BLaER1 (cell line): ENCODE data around the gene JPT1.
A peak's percentile ranks its signal among the peaks of the same experiment; 100 is the strongest.

ENCODE experiments used
- H3K27ac ChIP-seq: shearing (Covaris generic); formaldehyde crosslinking; 2 replicates; pipeline ENCODE4 v1.8.1; 2022
- H3K27me3 ChIP-seq: shearing (Covaris generic); formaldehyde crosslinking; 2 replicates; pipeline ENCODE4 v1.8.1; 2022
- H3K36me3 ChIP-seq: shearing (Covaris generic); formaldehyde crosslinking; 2 replicates; pipeline ENCODE4 v1.8.1; 2022
- H3K4me1 ChIP-seq: shearing (Covaris generic); formaldehyde crosslinking; 2 replicates; pipeline ENCODE4 v1.8.1; 2022
- H3K4me2 ChIP-seq: shearing (Covaris generic); formaldehyde crosslinking; 2 replicates; pipeline ENCODE4 v1.8.1; 2022
- H3K4me3 ChIP-seq: shearing (Covaris generic); formaldehyde crosslinking; 2 replicates; pipeline ENCODE4 v1.8.1; 2022
- H3K9ac ChIP-seq: shearing (Covaris generic); formaldehyde crosslinking; 2 replicates; pipeline ENCODE4 v1.8.1; 2022
- H3K9me3 ChIP-seq: shearing (Covaris generic); formaldehyde crosslinking; 2 replicates; pipeline ENCODE4 v1.8.1; 2022
- H4K20me1 ChIP-seq: shearing (Covaris generic); formaldehyde crosslinking; 2 replicates; pipeline ENCODE4 v1.8.1; 2022
- Cebpa-rat ChIP-seq: shearing (Covaris generic); IDR thresholded peaks from 2 replicates; pipeline ENCODE4 v1.8.1; 2022

Gene JPT1, protein sequence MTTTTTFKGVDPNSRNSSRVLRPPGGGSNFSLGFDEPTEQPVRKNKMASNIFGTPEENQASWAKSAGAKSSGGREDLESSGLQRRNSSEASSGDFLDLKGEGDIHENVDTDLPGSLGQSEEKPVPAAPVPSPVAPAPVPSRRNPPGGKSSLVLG

GRCh38 chr17:75154195-75155106 lies at the start of gene JPT1:
JPT1 (minus strand) TSS chr17:75154512; CDS start chr17:75154397, 115 bp downstream.
- peaks cover 46% of the 10 kb centered on the region for H3K4me1 ChIP-seq
- peak within 1 kb of the TSS; percentile 86 for H3K4me2 ChIP-seq
- no peaks in the 10 kb centered on the region for H3K27me3 ChIP-seq
- peaks cover 35% of the 10 kb centered on the region for H3K36me3 ChIP-seq
- H3K9ac ChIP-seq = peak within 1 kb of the TSS; percentile 98
- no peak for TF ChIP-seq Cebpa-rat
- no peaks in the 10 kb centered on the region for H3K9me3 ChIP-seq
- H3K27ac ChIP-seq = peak within 1 kb of the TSS; percentile 96
- peak within 1 kb of the TSS; percentile 96 for H3K4me3 ChIP-seq
- H4K20me1 ChIP-seq = peaks cover 43% of the 10 kb centered on the region

- H3K27me3 ChIP-seq = no peaks in the 10 kb centered on the region
- no peaks in the 10 kb centered on the region for H3K9me3 ChIP-seq
- no peak overlapping the region for H3K4me3 ChIP-seq
- no peaks in the 10 kb centered on the region for H4K20me1 ChIP-seq
- H3K9ac ChIP-seq = no peak overlapping the region
- H3K27ac ChIP-seq = no peak overlapping the region
- TF ChIP-seq Cebpa-rat = no peak
- H3K4me1 ChIP-seq = peaks cover 15% of the 10 kb centered on the region
- no peaks in the 10 kb centered on the region for H3K36me3 ChIP-seq
- no peak overlapping the region for H3K4me2 ChIP-seq
Observed at GRCh38 chr17:75199886-75200618, 45.7 kb upstream of the JPT1 start.

- Histone ChIP-seq H3K4me2 (no peak overlapping the region), H3K9me3 (no peaks in the 10 kb centered on the region), H4K20me1 (no peaks in the 10 kb centered on the region), H3K4me3 (no peak overlapping the region), H3K4me1 (no peaks in the 10 kb centered on the region), H3K27ac (no peak overlapping the region), H3K27me3 (no peaks in the 10 kb centered on the region), H3K36me3 (no peaks in the 10 kb centered on the region), H3K9ac (no peak overlapping the region)
- TF ChIP-seq Cebpa-rat = no peak
Observed at GRCh38 chr17:75194879-75195278, 40.6 kb upstream of the JPT1 start.

DNA sequence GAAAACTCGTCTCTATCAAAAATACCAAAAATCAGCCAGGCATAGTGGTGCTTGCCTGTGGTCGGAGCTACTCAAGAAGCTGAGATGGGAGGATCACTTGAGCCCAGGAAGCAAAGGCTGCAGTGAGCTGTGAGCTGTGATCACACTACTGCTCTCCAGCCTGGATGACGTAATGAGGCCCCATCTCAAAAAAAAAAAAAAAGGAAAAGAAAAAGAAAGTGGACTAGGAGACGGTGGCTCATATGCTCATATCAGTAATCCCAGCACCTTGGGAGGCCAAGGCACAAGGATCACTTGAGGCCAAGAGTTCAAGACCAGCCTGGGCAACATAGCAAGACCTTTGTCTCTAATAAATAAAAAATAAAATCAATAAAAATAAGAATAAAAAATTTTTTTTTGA lies 37.3 kb upstream of the JPT1 start:
- H3K4me2 ChIP-seq = no peak overlapping the region
- H3K36me3 ChIP-seq = no peaks in the 10 kb centered on the region
- no peaks in the 10 kb centered on the region for H4K20me1 ChIP-seq
- H3K9me3 ChIP-seq = no peaks in the 10 kb centered on the region
- H3K4me1 ChIP-seq = no peaks in the 10 kb centered on the region
- no peak overlapping the region for H3K27ac ChIP-seq
- no peak overlapping the region for H3K4me3 ChIP-seq
- TF ChIP-seq Cebpa-rat = no peak
- no peaks in the 10 kb centered on the region for H3K27me3 ChIP-seq
- no peak overlapping the region for H3K9ac ChIP-seq

DNA sequence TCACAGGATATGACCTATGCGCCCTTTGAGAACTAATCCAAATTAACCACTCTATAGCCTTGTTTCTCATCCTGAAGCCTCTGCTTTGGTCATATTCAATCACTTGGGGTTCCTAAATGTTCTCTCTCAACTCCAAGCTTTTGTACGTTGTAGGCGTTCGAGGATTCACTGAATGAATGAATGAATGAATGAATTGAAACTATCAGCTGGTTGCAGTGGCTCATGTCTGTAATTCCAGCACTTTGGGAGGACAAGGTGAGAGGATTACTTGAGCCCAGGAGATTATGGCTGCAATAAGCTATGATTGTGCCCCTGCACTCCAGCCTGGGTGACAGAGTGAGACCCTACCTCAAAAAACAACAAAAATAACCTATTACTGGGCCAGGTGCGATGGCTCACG lies 34.3 kb upstream of the JPT1 start:
- Histone ChIP-seq H3K36me3 (no peaks in the 10 kb centered on the region), H3K4me3 (no peak overlapping the region), H3K9me3 (no peaks in the 10 kb centered on the region), H3K9ac (no peak overlapping the region), H4K20me1 (no peaks in the 10 kb centered on the region), H3K4me1 (peaks cover 3% of the 10 kb centered on the region), H3K4me2 (no peak overlapping the region), H3K27ac (no peak overlapping the region), H3K27me3 (no peaks in the 10 kb centered on the region)
- no peak for TF ChIP-seq Cebpa-rat

DNA sequence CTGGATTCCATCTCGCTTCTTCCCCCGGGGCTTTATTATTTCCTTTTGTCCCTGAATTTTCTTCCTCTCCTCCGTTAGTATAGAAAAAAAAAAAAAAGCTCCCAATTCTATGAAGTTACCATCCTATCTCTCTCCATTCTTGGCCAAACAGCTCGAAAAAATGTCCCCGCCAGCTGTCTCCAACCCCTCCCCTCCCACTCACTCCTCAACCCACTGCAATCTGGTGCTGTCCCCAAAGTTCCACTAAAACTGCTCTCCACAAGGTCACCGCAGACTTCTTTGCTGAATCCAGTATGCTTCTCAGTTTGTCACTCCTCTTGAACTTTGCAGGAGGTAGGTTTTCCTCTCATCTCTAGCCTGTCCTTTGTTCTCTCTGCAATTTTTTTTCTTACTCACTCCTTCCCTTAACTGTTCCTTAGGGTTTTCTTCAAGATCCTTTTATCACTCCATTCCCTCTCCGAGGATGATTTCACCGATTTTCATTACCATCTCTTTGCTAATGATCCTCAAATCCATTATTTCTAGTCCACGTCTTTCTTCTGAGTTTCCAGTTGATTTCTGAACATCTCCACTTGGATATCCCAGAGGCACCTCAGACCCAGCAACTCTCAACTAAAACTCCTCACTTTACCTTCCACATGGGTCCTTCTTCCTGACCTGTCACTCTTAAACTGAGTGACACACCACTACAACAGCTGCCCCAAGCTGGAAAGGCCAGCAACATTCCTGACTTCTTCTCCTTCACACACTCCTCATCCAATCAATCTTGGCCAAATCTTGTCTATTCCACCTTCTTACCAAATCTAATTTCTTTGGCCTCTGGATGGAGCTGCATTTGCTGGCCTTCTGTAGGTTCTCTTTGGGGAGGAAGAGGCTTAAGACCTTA lies 29.9 kb upstream of the JPT1 start:
- Histone ChIP-seq H3K4me1 (peaks cover 27% of the 10 kb centered on the region), H3K9ac (no peak overlapping the region), H3K36me3 (peaks cover 13% of the 10 kb centered on the region), H3K4me3 (no peak overlapping the region), H3K9me3 (no peaks in the 10 kb centered on the region), H4K20me1 (peaks cover 32% of the 10 kb centered on the region), H3K27me3 (no peaks in the 10 kb centered on the region), H3K4me2 (peak overlapping the region; percentile 68; the same call in 1 of the 2 replicates), H3K27ac (no peak overlapping the region)
- TF ChIP-seq Cebpa-rat = no peak

- Histone ChIP-seq H3K36me3 (peaks cover 27% of the 10 kb centered on the region), H3K9ac (peak within 1 kb of the TSS; percentile 99), H3K27me3 (no peaks in the 10 kb centered on the region), H3K4me3 (peak within 1 kb of the TSS; percentile 84), H3K4me1 (peaks cover 38% of the 10 kb centered on the region), H4K20me1 (peaks cover 46% of the 10 kb centered on the region), H3K9me3 (no peaks in the 10 kb centered on the region), H3K4me2 (peak within 1 kb of the TSS; percentile 96), H3K27ac (peak within 1 kb of the TSS; percentile 100)
- no peak for TF ChIP-seq Cebpa-rat
Observed at GRCh38 chr17:75182569-75183436, 28.5 kb upstream of the JPT1 start, which contains the start of gene SUMO2. SUMO2 (minus strand) TSS chr17:75182959; CDS start chr17:75182834, 125 bp downstream.

DNA sequence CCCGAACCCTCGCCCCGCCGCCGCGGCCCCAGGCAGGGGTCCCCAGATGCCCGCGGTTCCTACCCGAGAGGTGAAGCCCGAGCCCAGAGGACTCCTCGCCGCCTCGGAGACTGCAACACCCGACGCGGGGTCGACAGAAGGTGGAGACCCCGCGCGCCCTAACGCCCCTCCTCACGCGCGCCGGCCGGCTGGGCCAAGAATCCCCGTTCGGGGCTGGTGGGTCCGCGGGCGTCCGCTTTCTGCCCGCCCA lies 27.9 kb upstream of the JPT1 start:
- peak overlapping the region; percentile 99 for H3K9ac ChIP-seq
- TF ChIP-seq Cebpa-rat = no peak
- H3K4me3 ChIP-seq = peak overlapping the region; percentile 84
- peak overlapping the region; percentile 100 for H3K27ac ChIP-seq
- no peaks in the 10 kb centered on the region for H3K27me3 ChIP-seq
- H3K4me1 ChIP-seq = peaks cover 44% of the 10 kb centered on the region
- H3K4me2 ChIP-seq = peak overlapping the region; percentile 96
- H4K20me1 ChIP-seq = peaks cover 52% of the 10 kb centered on the region
- H3K9me3 ChIP-seq = no peaks in the 10 kb centered on the region
- peaks cover 33% of the 10 kb centered on the region for H3K36me3 ChIP-seq
